WERI-Rb-1 (cell line): ENCODE results near the gene RNASEL.

Source experiments
- DNase-seq: peaks from one replicate; pipeline ENCODE4 v3.0.0-alpha.2; 2020
- H3K27ac ChIP-seq: fragments of 250-450 bp; sonication (Bioruptor Pico); 2 replicates; pipeline ENCODE4 v1.5.1; 2020; ENCODE audit warnings: mild to moderate bottlenecking, moderate library complexity
- H3K27me3 ChIP-seq: fragments of 250-450 bp; sonication (Bioruptor Pico); 2 replicates; pipeline ENCODE4 v1.5.1; 2021; ENCODE audit warnings: mild to moderate bottlenecking, low read depth, moderate library complexity; ENCODE audit not compliant: insufficient read depth, severe bottlenecking
- H3K36me3 ChIP-seq: fragments of 250-450 bp; sonication (Bioruptor Pico); 2 replicates; pipeline ENCODE4 v1.5.1; 2020; ENCODE audit warnings: mild to moderate bottlenecking, moderate library complexity
- H3K4me3 ChIP-seq: 2 replicates; pipeline ENCODE4 v1.5.1; 2011; ENCODE audit warnings: low read depth, mild to moderate bottlenecking, control low read depth, low read length
- H3K9me3 ChIP-seq: fragments of 250-450 bp; sonication (Bioruptor Pico); 2 replicates; pipeline ENCODE4 v1.5.1; 2021; ENCODE audit warnings: mild to moderate bottlenecking, moderate library complexity; ENCODE audit not compliant: severe bottlenecking
- TF ChIP-seq, protein P1 (sequence below): IDR thresholded peaks from 2 replicates; pipeline ENCODE4 v1.5.1; 2011; ENCODE audit warnings: low read depth, mild to moderate bottlenecking, control low read depth, inconsistent platforms, low read length

Gene RNASEL

DNA sequence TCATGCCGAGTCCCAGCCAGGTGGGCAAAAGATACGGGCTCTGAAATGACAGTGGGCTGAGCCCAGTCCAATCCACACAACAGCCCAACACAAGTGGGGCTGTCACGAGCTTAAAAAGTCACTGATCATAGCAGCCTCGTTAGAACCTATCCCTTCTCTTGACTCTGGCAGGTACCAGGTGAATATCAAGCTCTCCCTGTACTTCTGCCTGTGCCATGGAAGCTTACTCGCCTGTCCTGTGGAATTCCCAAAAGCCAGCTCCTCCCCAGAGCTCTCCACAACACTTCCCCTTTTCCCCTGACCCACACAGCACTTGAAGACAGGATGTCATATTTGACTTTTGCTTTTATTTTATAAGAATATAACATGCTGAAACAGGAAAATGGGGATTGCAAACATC is 9.2 kb upstream of the RNASEL start:
- no peak overlapping the region for H3K4me3 ChIP-seq
- TF ChIP-seq, protein P1, sequence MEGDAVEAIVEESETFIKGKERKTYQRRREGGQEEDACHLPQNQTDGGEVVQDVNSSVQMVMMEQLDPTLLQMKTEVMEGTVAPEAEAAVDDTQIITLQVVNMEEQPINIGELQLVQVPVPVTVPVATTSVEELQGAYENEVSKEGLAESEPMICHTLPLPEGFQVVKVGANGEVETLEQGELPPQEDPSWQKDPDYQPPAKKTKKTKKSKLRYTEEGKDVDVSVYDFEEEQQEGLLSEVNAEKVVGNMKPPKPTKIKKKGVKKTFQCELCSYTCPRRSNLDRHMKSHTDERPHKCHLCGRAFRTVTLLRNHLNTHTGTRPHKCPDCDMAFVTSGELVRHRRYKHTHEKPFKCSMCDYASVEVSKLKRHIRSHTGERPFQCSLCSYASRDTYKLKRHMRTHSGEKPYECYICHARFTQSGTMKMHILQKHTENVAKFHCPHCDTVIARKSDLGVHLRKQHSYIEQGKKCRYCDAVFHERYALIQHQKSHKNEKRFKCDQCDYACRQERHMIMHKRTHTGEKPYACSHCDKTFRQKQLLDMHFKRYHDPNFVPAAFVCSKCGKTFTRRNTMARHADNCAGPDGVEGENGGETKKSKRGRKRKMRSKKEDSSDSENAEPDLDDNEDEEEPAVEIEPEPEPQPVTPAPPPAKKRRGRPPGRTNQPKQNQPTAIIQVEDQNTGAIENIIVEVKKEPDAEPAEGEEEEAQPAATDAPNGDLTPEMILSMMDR = no peak
- no peaks in the 10 kb centered on the region for H3K9me3 ChIP-seq
- H3K27me3 ChIP-seq = no peaks in the 10 kb centered on the region
- no peaks in the 10 kb centered on the region for H3K36me3 ChIP-seq
- no peak for DNase-seq
- no peak overlapping the region for H3K27ac ChIP-seq

DNA sequence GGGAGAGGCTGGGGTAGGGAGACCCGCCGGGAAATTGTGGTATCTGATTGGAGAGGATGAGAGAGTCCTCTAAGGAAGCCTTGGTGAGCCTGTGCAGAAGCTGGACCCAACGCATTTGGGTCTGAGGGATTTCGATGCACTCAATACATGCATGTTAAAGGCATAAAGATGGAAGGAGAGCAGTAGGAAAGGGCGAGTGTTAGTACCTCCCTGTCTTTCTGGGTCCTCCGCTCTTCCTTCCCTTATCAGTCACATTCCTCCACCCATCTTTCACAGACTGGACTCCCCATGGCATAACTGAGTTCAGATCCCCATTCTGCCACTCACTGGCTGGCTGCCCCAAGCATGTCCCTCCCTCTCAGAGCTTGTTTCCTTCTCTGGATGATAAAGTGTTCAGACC is 7.9 kb upstream of the RNASEL start:
- Histone ChIP-seq H3K9me3 (no peaks in the 10 kb centered on the region), H3K27ac (no peak overlapping the region), H3K4me3 (no peak overlapping the region), H3K36me3 (no peaks in the 10 kb centered on the region), H3K27me3 (no peaks in the 10 kb centered on the region)
- TF ChIP-seq, protein P1 = no peak
- no peak for DNase-seq

DNA sequence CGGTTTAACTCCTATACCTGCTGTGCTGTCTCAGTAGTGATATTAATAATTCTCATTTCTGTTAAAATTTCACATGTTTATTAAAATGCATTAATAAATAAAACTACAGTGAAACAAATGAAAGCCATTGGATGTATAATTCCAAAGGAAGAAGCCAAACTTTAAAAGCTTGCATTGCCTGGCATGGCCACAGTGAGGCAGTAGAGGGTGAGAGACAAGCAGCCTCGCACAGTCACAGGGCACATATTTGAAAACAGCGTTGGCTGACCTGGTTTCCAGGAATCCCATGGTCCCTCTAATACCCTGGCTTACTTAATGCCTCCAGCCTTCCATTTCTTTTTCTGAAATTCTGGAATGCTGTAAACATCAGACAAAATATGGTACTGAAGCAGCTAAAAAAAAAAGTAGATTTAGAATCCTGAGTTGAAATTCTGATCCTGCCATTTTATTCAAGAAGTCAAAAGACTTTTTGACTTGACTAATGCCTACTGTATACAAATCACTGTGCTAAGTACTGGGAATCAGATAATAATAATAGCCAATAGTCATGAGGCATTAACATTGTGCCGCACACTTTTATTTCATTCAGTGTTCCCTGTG is 6.7 kb upstream of the RNASEL start:
- H3K27ac ChIP-seq = no peak overlapping the region
- H3K27me3 ChIP-seq = no peaks in the 10 kb centered on the region
- H3K9me3 ChIP-seq = no peaks in the 10 kb centered on the region
- H3K4me3 ChIP-seq = no peak overlapping the region
- TF ChIP-seq, protein P1 = peak; percentile 65
- DNase-seq = peak; percentile 55
- H3K36me3 ChIP-seq = no peaks in the 10 kb centered on the region

DNA sequence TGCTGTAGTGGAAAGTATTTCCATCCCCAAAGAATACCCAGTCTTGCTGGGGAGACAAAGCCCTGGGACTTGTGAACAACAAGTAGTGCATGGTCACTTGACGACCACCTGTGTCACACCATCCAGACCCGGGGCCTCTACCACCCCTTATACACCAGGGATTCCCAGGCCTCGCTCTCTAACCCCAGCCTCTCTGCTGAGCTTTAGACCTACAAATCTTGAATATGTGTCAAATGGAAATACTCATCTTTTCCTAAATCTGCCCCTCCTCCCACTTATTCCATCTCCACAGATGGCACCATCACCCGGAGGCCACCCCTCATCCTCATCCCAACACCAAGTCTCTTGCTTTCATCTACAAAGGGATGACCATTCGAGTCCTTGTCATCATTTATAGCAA is 875 bp upstream of the RNASEL start:
- Histone ChIP-seq H3K27me3 (no peaks in the 10 kb centered on the region), H3K36me3 (no peaks in the 10 kb centered on the region), H3K27ac (no peak overlapping the region), H3K4me3 (no peak overlapping the region), H3K9me3 (no peaks in the 10 kb centered on the region)
- TF ChIP-seq, protein P1 = no peak
- no peak for DNase-seq

DNA sequence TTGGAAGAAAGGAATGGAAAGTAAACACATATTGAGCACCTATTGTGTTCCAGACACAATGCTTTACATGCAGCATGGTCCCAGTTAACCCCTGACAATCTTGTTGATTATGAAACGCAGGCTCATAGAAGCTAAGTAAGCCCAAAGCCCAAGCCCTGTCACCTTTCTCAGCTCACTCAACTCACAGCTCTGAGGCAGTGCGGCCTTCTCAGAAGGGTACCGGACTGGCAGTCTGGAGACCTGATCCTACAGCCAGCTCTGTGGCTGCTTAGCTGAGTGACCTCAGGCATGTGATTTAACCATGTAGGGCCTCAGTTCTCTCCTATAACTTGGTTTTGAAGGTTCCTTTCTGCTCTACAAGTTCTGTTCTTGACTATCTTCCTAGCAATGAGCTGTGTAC is 464 bp upstream of the RNASEL start:
- Histone ChIP-seq H3K9me3 (no peaks in the 10 kb centered on the region), H3K36me3 (no peaks in the 10 kb centered on the region), H3K4me3 (no peak overlapping the region), H3K27me3 (no peaks in the 10 kb centered on the region), H3K27ac (no peak overlapping the region)
- TF ChIP-seq, protein P1 = no peak
- no peak for DNase-seq

DNA sequence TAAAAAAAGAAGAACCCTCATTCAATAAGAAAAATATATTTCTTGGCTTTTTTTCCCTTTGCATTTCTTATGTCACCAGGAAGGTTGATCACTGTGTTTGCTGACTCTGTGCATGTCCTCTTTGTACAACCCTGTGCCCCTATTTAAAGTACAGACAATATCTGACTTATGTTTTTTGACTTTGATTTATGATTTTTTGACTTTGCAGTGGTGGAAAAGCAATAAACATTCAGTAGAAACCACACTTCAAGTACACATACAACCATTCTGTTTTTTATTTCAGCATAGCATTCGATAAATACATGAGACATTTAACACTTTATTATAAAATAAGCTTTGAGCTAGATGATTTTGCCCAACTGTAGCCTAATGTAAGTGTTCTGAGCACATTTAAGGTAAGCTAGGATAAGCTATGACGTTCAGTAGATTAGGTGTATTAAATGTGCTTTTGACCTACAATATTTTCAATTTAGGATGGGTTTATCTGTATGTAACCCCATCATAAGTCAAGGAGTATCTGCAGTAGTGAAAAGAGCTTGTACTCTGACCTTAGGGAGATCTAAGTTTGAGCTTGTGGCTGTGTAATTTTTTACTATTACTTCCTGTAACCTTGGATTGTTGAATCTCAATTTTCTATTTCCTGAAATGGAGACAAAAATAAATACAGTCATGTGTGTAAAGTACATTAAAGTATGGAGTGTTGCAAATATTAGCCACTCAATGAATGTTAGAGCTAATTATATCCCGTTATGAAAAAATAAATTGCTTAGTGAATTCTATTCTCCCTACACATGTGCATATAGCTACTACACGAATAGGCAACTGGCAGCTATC is 1.2 kb downstream of the RNASEL start:
- no peak overlapping the region for H3K27ac ChIP-seq
- TF ChIP-seq, protein P1 = no peak
- peak overlapping the region; percentile 68 for H3K4me3 ChIP-seq
- H3K36me3 ChIP-seq = no peaks in the 10 kb centered on the region
- H3K9me3 ChIP-seq = no peaks in the 10 kb centered on the region
- H3K27me3 ChIP-seq = no peaks in the 10 kb centered on the region
- no peak for DNase-seq
